ENCODE data around the gene LIPG.
"Not testable (repeated sequence)": the region's sequence is repeated elsewhere in the genome, so short reads cannot be mapped to it uniquely, and the experiment has no call there.

Gene LIPG

GRCh38 chr18:49521216-49521835, 40.5 kb upstream of the LIPG start:
- TF ChIP-seq ZFP30 (CRISPR knock-in tag; IDR thresholded peaks at IDR 0.05) (no peak), PATZ1 (CRISPR knock-in tag; IDR thresholded peaks at IDR 0.05; ENCODE audit: borderline replicate concordance) (no peak), ZNF565 (CRISPR knock-in tag; conservative IDR thresholded peaks at IDR 0.05; ENCODE audit: low read depth) (no peak), TCF4 (CRISPR knock-in tag; IDR thresholded peaks at IDR 0.05; ENCODE audit: borderline replicate concordance) (no peak), ESRRG (CRISPR knock-in tag; IDR thresholded peaks at IDR 0.05) (no peak), POU6F1 (CRISPR knock-in tag; IDR thresholded peaks at IDR 0.05; ENCODE audit: borderline replicate concordance, low read depth) (no peak), TSHZ2 (CRISPR knock-in tag; IDR thresholded peaks at IDR 0.05) (no peak)
- ATAC-seq: no peak; the same call in 2 of the 3 replicates

- ATAC-seq: not testable (repeated sequence)
These were observed 38.2 kb upstream of the LIPG start for GRCh38 chr18:49523580-49524093.

GRCh38 chr18:49524349-49524748, 37.5 kb upstream of the LIPG start:
- no peak for ATAC-seq

More at GRCh38 chr18:49524349-49524748, 37.5 kb upstream of the LIPG start:
- TF ChIP-seq ARNTL (CRISPR knock-in tag; IDR thresholded peaks at IDR 0.05; ENCODE audit: borderline replicate concordance, low read depth) (no peak), GLIS3 (CRISPR knock-in tag; IDR thresholded peaks at IDR 0.05) (no peak), ZFP3 (CRISPR knock-in tag; IDR thresholded peaks at IDR 0.05) (no peak), PPARA (CRISPR knock-in tag; IDR thresholded peaks at IDR 0.05; ENCODE audit: borderline replicate concordance) (no peak), ZNF8 (CRISPR knock-in tag; IDR thresholded peaks at IDR 0.05) (no peak), OSR1 (CRISPR knock-in tag; IDR thresholded peaks at IDR 0.05) (no peak), CSRNP3 (CRISPR knock-in tag; IDR thresholded peaks at IDR 0.05) (no peak), CREB5 (CRISPR knock-in tag; IDR thresholded peaks at IDR 0.05; ENCODE audit: low read depth) (no peak), TOX (CRISPR knock-in tag; IDR thresholded peaks at IDR 0.05; ENCODE audit: borderline replicate concordance) (no peak), BACH2 (CRISPR knock-in tag; IDR thresholded peaks at IDR 0.05; ENCODE audit: borderline replicate concordance) (no peak), RARB (CRISPR knock-in tag; IDR thresholded peaks at IDR 0.05) (no peak), TSHZ2 (CRISPR knock-in tag; IDR thresholded peaks at IDR 0.05) (no peak), ZNF70 (CRISPR knock-in tag; IDR thresholded peaks at IDR 0.05) (no peak), SNAI2 (CRISPR knock-in tag; IDR thresholded peaks at IDR 0.05) (no peak), ISL1 (CRISPR knock-in tag; IDR thresholded peaks at IDR 0.05) (no peak), ESRRG (CRISPR knock-in tag; IDR thresholded peaks at IDR 0.05) (no peak)

Measured in SK-N-SH treated with all-trans-retinoic acid at 6 μM for 48 hours (cell line).